HepG2 (cell line): Measurements from ENCODE around the gene SMARCAD1. TPM values are rescaled to one million over a fixed set of nuclear protein-coding genes. Genes with fewer than 3 reads are reported as not detected.

ENCODE experiments used
- ELF3 ChIP-seq: IDR thresholded peaks from 2 replicates; pipeline ENCODE4 v1.6.1; 2016; ENCODE audit warnings: missing genetic modification reagents, missing compliant biosample characterization
- FOSL2 ChIP-seq: sonication (generic); formaldehyde crosslinking; IDR thresholded peaks from 2 replicates; pipeline ENCODE4 v1.4.0; 2020; ENCODE audit warnings: missing genetic modification reagents
- GPN1 ChIP-seq: sonication (generic); formaldehyde crosslinking; IDR thresholded peaks from 2 replicates; pipeline ENCODE4 v1.5.1; 2020; ENCODE audit warnings: missing genetic modification reagents, borderline replicate concordance
- HOXA3 ChIP-seq: sonication (generic); formaldehyde crosslinking; IDR thresholded peaks from 2 replicates; pipeline ENCODE4 v1.5.0; 2020; ENCODE audit warnings: missing genetic modification reagents
- HOXA5 ChIP-seq: sonication (generic); formaldehyde crosslinking; IDR thresholded peaks from 2 replicates; pipeline ENCODE4 v1.4.0; 2020; ENCODE audit warnings: missing genetic modification reagents
- KLF16 ChIP-seq, 2 experiments: sonication (generic) in 1 of 2; formaldehyde crosslinking in 1 of 2; IDR thresholded peaks; 2 replicates each; pipeline versions ENCODE4 v1.6.1 to v1.8.0; 2016 to 2023; ENCODE audit warnings: missing genetic modification reagents in 2 of 2, missing compliant biosample characterization in 1 of 2
- KLF9 ChIP-seq: IDR thresholded peaks from 2 replicates; pipeline ENCODE4 v1.6.1; 2016; ENCODE audit warnings: low read depth
- MEF2D ChIP-seq: sonication (generic); formaldehyde crosslinking; IDR thresholded peaks from 2 replicates; pipeline ENCODE4 v1.5.1; 2020; ENCODE audit warnings: mild to moderate bottlenecking, missing genetic modification reagents
- MTF1 ChIP-seq: sonication (generic); formaldehyde crosslinking; IDR thresholded peaks from 2 replicates; pipeline ENCODE4 v1.5.0; 2020; ENCODE audit warnings: missing genetic modification reagents
- TCF12 ChIP-seq, 2 experiments: fragments of 450-650 bp in 1 of 2; sonication (generic) in 1 of 2; formaldehyde crosslinking in 1 of 2; IDR thresholded peaks; 2 replicates each; pipeline versions ENCODE4 v1.6.1 to v1.8.0; 2017 to 2022; ENCODE audit warnings: antibody characterized with exemption in 1 of 2, mild to moderate bottlenecking in 1 of 2, missing genetic modification reagents in 1 of 2, moderate library complexity in 1 of 2
- U2AF1 ChIP-seq: fragments of 200-400 bp; formaldehyde crosslinking; optimal IDR thresholded peaks from 2 replicates; pipeline ENCODE3; 2017; ENCODE audit warnings: mild to moderate bottlenecking, low read depth, low read length
- ZFP62 ChIP-seq: sonication (generic); formaldehyde crosslinking; IDR thresholded peaks from 2 replicates; pipeline ENCODE4 v1.4.0; 2020; ENCODE audit warnings: missing genetic modification reagents
- ZNF256 ChIP-seq: sonication (generic); formaldehyde crosslinking; conservative IDR thresholded peaks from 2 replicates; pipeline ENCODE4 v1.4.0; 2020; ENCODE audit warnings: missing genetic modification reagents
- ZNF260 ChIP-seq: sonication (generic); formaldehyde crosslinking; IDR thresholded peaks from 2 replicates; pipeline ENCODE4 v1.4.0; 2020; ENCODE audit warnings: missing genetic modification reagents, low read depth, mild to moderate bottlenecking, borderline replicate concordance
- ZNF263 ChIP-seq: sonication (generic); formaldehyde crosslinking; IDR thresholded peaks from 2 replicates; pipeline ENCODE4 v1.4.0; 2020; ENCODE audit warnings: missing genetic modification reagents
- ZSCAN29 ChIP-seq: sonication (generic); formaldehyde crosslinking; conservative IDR thresholded peaks from 2 replicates; pipeline ENCODE4 v1.4.0; 2020; ENCODE audit warnings: mild to moderate bottlenecking, missing genetic modification reagents
- polyA plus RNA-seq, 8 experiments: library from polyadenylated mRNA; depleted of rRNA in 3 of 8; stranded (reverse) in 7 of 8; unstranded in 1 of 8; fragments of >200 nt; fragmentation: Illumina TruSeq in 4 of 8; extraction: Trizol in 4 of 8; gene quantifications; 2 replicates each; pipeline versions ENCODE4 v1.2.1 to v1.2.3, GENCODE V29; 2011 to 2016; ENCODE audit warnings: low read depth in 4 of 8, missing spikeins in 1 of 8, mixed read lengths in 1 of 8; ENCODE audit not compliant: insufficient read depth in 1 of 8
- total RNA-seq, 5 experiments: library from RNA; depleted of rRNA; stranded (reverse); fragments of >200 nt; fragmentation: Illumina TruSeq; extraction: Trizol; gene quantifications; 2 replicates each; pipeline ENCODE4 v1.2.3, GENCODE V29; 2016; ENCODE audit warnings: low read depth in 1 of 5
- TF ChIP-seq, protein P1 (sequence below), 2 experiments: IDR thresholded peaks; 2 replicates each; pipeline ENCODE4 v1.6.1; 2011 to 2012; ENCODE audit warnings: low read length in 2 of 2, borderline replicate concordance in 1 of 2, low read depth in 1 of 2, mild to moderate bottlenecking in 1 of 2, moderate library complexity in 1 of 2
- TF ChIP-seq, protein P2 (sequence below): sonication (generic); formaldehyde crosslinking; IDR thresholded peaks from 2 replicates; pipeline ENCODE4 v1.5.0; 2020; ENCODE audit warnings: missing genetic modification reagents
- TF ChIP-seq, protein P3 (sequence below): IDR thresholded peaks from 2 replicates; pipeline ENCODE4 v1.6.1; 2016; ENCODE audit warnings: low read depth, borderline replicate concordance
- TF ChIP-seq, protein P4 (sequence below), 2 experiments: sonication (generic) in 1 of 2; formaldehyde crosslinking in 1 of 2; IDR thresholded peaks; 2 replicates each; pipeline versions ENCODE4 v1.4.0 to v1.6.1; 2016 to 2020; ENCODE audit warnings: borderline replicate concordance in 1 of 2, low read depth in 1 of 2, mild to moderate bottlenecking in 1 of 2, missing genetic modification reagents in 1 of 2

Gene SMARCAD1
- total and polyA plus RNA-seq, 2 of the 13 experiments (the other 11 are each of a cell fraction or from before 2014, with no cell fraction given) = 18.2 to 35.9 TPM

DNA sequence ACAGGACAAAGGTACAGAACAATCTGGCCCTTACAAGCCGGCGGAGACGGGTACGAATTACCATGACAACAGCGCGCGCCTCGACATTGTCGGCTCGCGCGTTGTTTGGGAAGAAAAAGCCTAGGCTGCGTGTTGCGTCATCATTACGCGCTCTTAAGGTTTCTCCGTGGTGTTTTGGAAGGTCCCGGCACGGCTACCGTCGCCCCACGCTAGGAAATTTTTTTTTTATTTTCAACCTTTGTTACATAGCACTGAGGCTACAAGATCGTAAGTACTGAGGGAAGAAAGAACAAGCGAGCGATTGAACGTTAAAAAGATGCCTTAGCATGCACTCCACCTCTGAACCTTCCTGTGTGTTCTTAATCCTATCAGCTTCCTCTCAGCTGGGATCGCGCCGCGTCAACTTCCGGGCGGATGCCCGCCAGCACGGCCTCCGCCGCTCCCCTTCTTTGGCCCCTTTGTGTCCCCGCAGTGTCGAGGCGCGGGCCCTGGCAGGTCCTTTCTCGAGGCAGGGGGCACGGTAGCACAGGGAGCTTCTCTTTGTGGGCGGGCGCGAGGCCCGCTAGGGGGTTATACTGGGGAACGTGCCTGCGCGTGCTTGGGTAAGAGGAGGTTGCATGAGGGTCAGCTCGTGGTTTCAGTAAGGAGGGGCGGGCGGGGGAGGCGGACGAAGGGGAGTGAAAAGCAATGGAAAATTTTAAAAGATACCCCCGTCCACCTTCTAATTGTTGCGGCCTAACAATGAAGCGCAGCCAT lies at the start of gene SMARCAD1 (continued):
- TF ChIP-seq, protein P1, sequence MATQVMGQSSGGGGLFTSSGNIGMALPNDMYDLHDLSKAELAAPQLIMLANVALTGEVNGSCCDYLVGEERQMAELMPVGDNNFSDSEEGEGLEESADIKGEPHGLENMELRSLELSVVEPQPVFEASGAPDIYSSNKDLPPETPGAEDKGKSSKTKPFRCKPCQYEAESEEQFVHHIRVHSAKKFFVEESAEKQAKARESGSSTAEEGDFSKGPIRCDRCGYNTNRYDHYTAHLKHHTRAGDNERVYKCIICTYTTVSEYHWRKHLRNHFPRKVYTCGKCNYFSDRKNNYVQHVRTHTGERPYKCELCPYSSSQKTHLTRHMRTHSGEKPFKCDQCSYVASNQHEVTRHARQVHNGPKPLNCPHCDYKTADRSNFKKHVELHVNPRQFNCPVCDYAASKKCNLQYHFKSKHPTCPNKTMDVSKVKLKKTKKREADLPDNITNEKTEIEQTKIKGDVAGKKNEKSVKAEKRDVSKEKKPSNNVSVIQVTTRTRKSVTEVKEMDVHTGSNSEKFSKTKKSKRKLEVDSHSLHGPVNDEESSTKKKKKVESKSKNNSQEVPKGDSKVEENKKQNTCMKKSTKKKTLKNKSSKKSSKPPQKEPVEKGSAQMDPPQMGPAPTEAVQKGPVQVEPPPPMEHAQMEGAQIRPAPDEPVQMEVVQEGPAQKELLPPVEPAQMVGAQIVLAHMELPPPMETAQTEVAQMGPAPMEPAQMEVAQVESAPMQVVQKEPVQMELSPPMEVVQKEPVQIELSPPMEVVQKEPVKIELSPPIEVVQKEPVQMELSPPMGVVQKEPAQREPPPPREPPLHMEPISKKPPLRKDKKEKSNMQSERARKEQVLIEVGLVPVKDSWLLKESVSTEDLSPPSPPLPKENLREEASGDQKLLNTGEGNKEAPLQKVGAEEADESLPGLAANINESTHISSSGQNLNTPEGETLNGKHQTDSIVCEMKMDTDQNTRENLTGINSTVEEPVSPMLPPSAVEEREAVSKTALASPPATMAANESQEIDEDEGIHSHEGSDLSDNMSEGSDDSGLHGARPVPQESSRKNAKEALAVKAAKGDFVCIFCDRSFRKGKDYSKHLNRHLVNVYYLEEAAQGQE (IDR thresholded peaks at IDR 0.05; ENCODE audit: borderline replicate concordance in 1 of 2, low read depth in 1 of 2, low read length in 2 of 2) = peak in 1 of 2 experiments; percentile 50; a peak in 1 of 4 replicates
- TF ChIP-seq U2AF1 (peak; percentile 67), ZNF263 (no peak), FOSL2 (peak; percentile 49), HOXA5 (CRISPR knock-in tag) (peak; percentile 86), TCF12 (IDR thresholded peaks at IDR 0.05) (no peak), TCF12 (CRISPR knock-in tag; IDR thresholded peaks at IDR 0.05) (no peak), ZSCAN29 (CRISPR knock-in tag) (peak; percentile 59; the same call in 1 of the 2 replicates), ZFP62 (CRISPR knock-in tag) (no peak), KLF9 (CRISPR knock-in tag) (no peak; the same call in 1 of the 2 replicates), MTF1 (no peak), MEF2D (CRISPR knock-in tag) (no peak), GPN1 (no peak), HOXA3 (CRISPR knock-in tag) (peak; percentile 96), ZNF256 (CRISPR knock-in tag) (peak; percentile 72), ELF3 (CRISPR knock-in tag) (peak; percentile 81), ZNF260 (no peak), KLF16 (CRISPR knock-in tag; IDR thresholded peaks at IDR 0.05) (peak in 1 of 2 experiments; percentile 83; a peak in 2 of 4 replicates)
- TF ChIP-seq, protein P2, sequence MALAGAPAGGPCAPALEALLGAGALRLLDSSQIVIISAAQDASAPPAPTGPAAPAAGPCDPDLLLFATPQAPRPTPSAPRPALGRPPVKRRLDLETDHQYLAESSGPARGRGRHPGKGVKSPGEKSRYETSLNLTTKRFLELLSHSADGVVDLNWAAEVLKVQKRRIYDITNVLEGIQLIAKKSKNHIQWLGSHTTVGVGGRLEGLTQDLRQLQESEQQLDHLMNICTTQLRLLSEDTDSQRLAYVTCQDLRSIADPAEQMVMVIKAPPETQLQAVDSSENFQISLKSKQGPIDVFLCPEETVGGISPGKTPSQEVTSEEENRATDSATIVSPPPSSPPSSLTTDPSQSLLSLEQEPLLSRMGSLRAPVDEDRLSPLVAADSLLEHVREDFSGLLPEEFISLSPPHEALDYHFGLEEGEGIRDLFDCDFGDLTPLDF (CRISPR knock-in tag) = peak; percentile 85
- TF ChIP-seq, protein P3, sequence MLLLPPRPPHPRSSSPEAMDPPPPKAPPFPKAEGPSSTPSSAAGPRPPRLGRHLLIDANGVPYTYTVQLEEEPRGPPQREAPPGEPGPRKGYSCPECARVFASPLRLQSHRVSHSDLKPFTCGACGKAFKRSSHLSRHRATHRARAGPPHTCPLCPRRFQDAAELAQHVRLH = peak; percentile 70; the same call in 1 of the 2 replicates
- TF ChIP-seq, protein P4, sequence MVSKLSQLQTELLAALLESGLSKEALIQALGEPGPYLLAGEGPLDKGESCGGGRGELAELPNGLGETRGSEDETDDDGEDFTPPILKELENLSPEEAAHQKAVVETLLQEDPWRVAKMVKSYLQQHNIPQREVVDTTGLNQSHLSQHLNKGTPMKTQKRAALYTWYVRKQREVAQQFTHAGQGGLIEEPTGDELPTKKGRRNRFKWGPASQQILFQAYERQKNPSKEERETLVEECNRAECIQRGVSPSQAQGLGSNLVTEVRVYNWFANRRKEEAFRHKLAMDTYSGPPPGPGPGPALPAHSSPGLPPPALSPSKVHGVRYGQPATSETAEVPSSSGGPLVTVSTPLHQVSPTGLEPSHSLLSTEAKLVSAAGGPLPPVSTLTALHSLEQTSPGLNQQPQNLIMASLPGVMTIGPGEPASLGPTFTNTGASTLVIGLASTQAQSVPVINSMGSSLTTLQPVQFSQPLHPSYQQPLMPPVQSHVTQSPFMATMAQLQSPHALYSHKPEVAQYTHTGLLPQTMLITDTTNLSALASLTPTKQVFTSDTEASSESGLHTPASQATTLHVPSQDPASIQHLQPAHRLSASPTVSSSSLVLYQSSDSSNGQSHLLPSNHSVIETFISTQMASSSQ (IDR thresholded peaks at IDR 0.05; ENCODE audit: low read depth) = no peak
- TF ChIP-seq, protein P4 (CRISPR knock-in tag; IDR thresholded peaks at IDR 0.05; ENCODE audit: borderline replicate concordance) = peak; percentile 55; the same call in 1 of the 2 replicates
